GM21381 (cell line): ENCODE data around the gene NDUFB5.

Experiments
- ATAC-seq: cut with Tn5 transposase; IDR thresholded peaks from one replicate; pipeline ENCODE4 v1.9.1; 2021; ENCODE audit warnings: mild to moderate bottlenecking, moderate library complexity; ENCODE audit not compliant: unreplicated experiment

The NDUFB5 gene

GRCh38 chr3:179604321-179605078 lies at the start of gene NDUFB5, which contains the start of gene MRPL47:
NDUFB5 (plus strand) TSS chr3:179604794; CDS start chr3:179604816, 22 bp downstream.
MRPL47 (minus strand) TSS chr3:179604638; CDS start chr3:179604624, 14 bp downstream.
- peak; percentile 96 for ATAC-seq

DNA sequence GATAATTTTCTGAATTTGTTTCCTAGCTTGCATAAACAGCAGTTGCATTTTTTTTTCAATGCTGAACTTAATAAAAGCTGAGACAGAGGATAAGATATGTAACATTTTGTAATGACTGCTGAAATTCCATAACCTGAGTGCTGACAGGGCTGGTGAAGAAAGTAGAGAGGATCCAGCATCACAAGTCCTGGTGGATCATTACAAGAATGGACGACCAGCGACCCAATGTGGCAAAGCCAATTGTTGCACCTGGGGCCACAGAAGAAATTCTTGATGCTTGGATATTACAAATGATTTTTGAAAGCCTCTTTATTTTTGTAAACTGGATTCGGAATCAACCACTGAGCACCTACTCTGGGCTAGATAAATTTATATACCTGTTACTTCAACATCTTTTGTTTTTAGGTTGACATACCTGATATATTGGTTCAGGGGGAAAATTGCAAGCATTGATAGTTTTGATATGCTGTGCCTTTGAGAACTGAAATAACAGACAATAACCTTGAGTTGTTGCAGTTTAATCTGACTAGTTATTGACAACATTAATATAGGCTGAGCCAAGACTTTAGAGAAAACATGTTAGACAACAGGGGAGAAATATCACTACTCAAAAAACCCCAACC lies 45.7 kb upstream of the NDUFB5 start:
- ATAC-seq, result no peak

DNA sequence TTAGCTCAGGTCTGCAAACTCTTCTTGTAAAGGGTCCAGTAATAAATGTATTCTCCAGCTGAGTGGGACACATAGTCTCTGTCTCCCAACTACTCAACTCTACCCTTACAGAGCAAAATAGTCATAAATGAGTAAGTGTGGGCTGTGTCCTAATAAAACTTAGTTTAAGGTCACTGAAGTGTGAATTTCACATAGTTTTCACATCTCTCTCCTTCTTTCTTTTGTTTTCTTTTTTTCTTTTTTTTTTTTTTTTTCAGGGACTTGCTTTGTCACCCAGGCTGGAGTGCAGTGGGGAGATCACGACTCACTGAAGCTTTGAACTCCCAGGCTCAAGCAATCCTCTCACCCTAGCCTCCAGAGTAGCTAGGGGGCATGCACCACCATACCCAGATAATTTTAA lies 43.8 kb upstream of the NDUFB5 start:
- ATAC-seq, result no peak

DNA sequence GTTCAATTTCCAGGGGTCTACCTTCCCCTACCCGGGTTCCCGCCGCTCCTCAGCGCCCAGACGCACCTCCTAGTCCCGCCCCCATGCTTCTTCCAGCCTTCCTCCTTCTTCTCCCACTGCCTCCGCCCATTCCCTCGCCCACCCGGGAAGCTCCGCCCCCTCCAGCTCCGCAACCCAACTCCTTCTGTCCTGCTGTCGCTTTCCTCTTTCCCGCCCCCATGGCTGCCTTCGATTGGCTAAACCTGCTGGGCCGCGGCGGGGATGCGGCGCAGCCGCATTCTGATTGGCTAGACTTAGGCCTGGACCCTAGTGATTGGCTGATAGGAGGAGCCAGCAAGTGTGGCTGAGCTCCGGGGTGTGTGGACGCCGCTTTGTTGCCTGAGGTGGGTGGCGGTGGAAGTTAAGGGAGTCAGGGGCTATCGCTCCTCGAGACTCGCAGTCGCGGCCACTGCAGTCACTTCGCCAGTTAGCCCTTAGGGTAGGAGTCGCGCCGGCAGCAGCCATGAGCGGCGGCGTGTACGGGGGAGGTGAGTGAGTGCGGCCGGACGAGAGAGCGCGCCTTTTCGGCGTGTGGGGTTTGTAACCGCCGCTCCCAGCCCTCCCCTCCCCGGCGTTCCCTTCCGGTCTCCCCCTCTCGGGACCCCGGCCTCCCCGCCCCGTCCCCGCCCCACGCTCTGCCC lies 41.9 kb upstream of the NDUFB5 start, which contains the start of gene ACTL6A:
Gene ACTL6A (plus strand): TSS at position 336 of the 680 bp plus-strand sequence. CDS start 167 bp downstream, at position 503.
- peak; percentile 96 for ATAC-seq

GRCh38 chr3:179563271-179563783 lies 41.3 kb upstream of the NDUFB5 start:
- ATAC-seq, result peak; percentile 44

DNA sequence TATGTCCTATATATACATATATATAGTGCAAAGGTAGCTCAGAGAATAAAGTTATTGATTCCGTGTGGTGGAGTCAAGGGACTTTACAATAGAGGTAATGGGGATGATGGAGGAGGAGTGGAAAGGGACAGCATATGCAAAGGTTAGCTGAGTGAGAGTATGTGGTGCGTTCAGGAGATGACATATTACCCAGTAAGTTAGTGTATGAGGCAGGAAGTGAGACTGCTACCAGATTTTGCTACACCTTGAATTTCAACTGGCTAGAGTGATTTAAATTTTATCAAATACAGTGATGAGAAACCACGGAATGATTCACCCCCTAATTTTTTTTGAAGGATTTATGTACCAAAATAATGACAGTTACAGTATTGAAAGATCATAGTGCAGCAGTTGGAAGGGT lies 39.1 kb upstream of the NDUFB5 start:
- no peak for ATAC-seq

DNA sequence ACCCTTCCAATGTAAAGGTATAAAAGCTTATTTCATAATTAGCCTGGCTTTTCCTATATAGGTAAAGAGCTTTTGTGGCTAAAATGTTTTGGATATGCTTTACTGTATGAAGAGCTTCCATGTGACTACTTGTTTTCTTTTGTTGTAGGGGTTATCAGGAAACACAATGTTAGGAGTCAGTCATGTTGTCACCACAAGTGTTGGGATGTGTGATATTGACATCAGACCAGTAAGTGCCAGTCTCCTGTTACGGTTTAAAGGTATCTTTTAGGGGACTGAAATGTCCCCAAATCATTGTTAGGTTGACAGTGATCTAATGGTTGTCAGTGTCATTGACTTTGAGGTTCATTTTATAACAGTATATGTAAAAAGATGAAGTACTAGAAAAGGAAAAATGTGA lies 23.6 kb upstream of the NDUFB5 start:
- no peak for ATAC-seq

DNA sequence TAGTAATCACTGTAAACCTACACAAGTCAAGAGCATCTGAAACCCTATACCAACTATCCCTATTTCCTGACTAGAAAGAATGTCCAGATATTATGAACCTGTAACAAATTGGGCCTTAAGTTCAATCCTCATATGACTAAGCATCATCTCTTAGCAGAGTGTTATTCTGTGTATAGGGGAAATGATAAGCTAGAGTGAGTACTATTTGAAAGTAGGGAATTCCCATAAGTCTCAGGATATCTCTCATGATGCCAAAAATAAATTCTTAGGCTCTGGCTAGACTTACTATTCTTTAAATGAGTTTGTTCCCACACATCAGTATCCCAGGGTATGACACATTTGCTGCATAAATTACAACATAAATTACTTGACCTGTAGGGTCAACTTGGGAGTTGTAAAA lies 15.5 kb upstream of the NDUFB5 start:
- ATAC-seq, result no peak

DNA sequence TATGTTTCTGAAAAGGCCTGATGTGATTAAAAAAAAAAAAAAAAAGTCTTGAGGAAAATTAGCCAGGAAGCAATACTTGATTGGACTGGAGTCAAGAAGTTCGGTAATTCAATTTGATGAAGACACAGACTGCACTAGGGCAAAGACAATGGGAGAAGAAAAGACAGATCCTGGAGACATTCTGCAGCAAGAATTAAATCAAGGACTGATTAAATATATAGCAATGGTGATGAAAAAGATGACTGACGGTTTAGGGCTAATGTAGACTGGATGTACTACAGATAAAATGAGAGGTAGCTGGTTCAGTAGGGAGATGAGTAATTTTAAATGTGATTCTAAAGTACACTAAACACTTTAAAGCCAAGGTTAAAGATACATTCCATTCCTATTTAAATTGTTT lies 13.9 kb upstream of the NDUFB5 start:
- ATAC-seq, result no peak

GRCh38 chr3:179591313-179591712 lies 13.3 kb upstream of the NDUFB5 start:
- ATAC-seq, result no peak

DNA sequence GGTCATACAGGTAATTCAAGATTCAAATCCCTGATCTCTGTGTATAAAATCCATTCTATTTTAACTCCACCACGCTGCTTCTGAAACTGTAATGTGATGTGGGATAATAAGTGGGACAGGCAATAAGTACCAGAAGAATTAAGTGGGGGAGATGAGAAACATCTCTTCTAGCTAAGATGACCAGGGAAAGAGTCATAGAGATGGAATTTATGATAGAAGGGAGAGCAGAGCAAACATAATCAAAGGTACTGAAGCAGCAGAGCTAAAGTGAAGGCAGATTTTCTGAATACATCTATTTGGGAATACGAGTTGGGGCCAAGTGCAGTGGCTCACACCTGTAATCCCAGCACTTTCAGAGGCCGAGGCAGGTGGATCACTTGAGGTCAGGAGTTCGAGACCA lies 5.1 kb upstream of the NDUFB5 start:
- no peak for ATAC-seq

DNA sequence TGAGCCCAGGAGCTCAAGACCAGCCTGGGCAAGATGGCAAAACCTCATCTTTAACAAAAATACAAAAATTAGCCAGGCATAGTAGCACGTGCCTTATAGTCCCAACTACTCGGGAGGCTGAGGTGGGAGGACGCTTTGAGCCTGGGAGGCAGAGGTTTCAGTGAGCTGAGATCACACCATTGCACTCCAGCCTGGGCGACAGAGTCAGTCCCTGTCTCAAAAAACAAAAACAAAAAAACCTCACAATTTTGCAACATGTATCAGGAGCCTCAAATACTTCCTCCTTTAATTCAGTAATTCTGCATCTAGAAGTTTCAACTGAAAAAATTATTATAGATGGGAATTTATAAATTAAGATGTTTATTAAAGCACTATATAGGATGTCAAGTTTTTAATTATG lies 1.3 kb upstream of the NDUFB5 start:
- no peak for ATAC-seq

- ATAC-seq, result no peak
Measured at GRCh38 chr3:179603831-179604230, 763 bp upstream of the NDUFB5 start.

DNA sequence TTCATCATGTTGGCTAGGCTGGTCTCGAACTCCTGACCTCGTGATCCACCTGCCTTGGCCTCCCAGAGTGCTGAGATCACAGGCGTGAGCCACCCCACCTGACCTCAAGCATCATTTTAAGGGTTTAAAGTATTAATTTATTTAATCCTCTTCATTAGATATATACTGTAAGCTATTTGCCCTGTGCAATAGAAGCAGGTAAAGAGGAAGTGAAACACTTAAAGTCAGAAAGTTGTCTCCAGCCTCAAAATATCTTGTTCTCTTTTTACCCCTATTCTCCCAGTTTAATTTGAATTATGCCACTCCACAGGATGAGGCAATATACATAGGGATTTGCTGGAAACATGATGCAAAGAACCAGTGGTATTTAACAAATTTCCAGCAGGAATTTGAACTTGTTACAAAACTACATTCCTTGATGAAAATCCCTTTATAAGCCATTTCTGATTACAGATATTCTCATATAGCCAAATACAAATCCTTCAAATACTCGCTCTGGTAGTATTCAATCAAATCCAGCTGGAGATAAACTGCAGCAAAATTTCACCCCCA lies 2.0 kb downstream of the NDUFB5 start:
- ATAC-seq, result no peak

- peak; percentile 61 for ATAC-seq
Measured at GRCh38 chr3:179608931-179609720, 4.5 kb downstream of the NDUFB5 start.

DNA sequence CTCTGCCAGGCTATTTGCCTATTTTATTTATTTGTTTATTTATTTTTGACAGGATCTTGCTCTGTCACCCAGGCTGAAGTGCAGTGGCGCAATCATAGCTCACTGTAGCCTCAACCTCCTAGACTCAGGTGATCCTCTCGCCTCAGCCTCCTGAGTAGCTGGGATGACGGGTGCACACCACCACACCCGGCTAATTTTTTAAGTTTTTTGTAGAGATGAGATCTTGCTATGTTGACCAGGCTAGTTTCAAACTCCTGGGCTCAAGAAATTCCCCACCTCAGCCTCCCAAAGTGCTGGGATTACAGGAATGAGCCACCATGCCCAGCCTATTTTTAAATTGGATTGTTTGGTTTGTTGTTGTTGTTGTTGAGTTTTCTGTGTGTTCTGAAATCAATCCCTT lies 5.5 kb downstream of the NDUFB5 start:
- ATAC-seq, result no peak

DNA sequence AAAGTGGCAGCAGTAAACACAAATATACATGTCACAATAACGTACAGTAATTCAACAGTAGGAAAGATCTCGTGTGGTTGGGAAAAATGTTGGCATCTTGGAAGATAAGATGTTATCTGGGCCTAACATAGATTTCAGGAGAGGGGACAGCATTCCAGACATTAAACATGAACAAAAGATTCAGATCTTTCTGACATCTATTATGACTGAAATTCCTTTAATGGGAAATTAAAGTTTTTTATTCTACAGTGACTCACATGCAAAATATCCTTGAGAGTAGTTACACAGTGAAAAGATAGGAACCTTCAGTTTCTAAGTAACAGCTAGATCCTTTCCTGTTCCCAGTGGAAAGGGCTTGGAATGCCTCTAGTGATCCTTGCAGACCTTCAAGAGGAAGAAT lies 9.2 kb downstream of the NDUFB5 start:
- ATAC-seq, result no peak

DNA sequence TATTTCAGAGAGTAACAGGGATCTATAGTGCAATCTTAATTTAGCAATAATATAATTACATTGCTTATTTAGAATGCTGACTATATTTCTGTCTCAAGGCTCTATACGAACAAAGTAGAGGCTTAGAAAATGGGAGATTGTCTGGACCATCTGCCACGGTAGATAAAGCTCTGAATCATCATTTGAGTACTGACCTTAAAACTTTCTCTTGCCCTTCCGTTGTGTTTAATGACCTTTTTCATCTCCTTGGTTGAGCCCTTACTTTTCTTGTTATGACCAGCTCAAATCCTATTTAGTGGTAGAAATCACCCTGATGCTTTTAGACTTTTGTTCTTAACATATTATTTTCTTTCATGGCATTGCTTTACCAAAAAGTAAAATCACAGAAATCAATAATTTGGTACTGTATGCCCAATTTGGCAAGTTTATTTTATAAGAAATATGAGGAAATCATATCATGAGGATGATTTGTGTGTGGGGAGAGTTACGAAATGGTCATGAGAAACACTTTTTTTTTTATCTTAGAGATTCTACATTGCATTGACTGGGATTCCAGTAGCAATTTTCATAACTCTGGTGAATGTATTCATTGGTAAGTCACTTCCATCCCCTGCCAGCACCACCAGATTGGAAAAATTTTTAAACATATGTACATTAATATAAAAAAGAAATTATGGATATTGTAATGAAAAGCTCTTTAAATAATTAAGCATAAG lies 11.0 kb downstream of the NDUFB5 start:
- ATAC-seq, result no peak

DNA sequence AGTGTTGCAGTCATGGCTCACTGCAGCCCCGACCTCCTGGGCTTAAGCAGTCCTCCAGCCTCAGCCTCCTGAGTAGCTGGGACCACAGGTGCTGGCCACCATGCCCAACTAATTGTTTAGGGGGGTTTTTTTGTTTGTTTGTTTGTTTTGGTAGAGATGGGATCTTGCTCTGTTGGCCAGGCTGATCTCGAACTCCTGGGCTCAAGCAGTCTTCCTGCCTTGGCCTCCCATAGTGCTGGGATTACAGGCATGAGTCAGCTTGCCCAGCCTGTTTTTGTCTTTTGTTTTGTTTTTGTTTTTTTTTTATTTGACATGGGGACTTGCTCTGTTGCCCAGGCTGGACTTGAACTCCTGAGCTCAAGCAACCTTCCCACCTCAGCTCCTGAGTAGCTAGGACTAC lies 17.4 kb downstream of the NDUFB5 start:
- no peak for ATAC-seq

DNA sequence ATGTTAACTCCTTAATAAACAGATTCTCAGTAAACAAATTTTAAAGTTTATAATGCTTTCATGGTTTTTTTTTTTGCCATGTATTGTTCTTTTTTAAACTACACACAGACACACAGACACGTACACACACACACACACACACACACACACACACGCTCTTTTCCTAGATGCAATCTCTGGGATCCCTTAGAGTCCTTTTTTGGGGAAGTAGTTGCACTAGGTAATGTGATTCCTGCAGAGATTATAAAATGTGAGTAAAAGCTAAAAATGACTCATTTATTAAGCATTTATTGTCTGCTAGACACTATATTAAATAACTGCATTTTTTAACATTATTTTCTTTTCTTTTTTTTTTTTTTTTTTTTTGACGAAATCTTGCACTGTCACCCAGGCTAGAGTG lies 19.9 kb downstream of the NDUFB5 start:
- ATAC-seq, result no peak
